ENCODE results near the gene CLRN1. TPM values are rescaled to one million over a fixed set of nuclear protein-coding genes. Genes with fewer than 3 reads are reported as not detected.

CLRN1 gene
- total RNA-seq, 2 experiments from 2014 or later: not detected

GRCh38 chr3:150925751-150926201 is 46.8 kb downstream of the CLRN1 start:
- no peak overlapping the region for H3K27ac ChIP-seq (ENCODE audit: low read depth, low read length, poor library complexity, severe bottlenecking)
- peak overlapping the region; percentile 59; the same call in 1 of the 2 replicates for H3K4me2 ChIP-seq (ENCODE audit: low read length)
- H4K20me1 ChIP-seq (ENCODE audit: insufficient read depth, low read length): no peaks in the 10 kb centered on the region
- H2AFZ ChIP-seq (ENCODE audit: low read length): no peak overlapping the region; the same call in 1 of the 2 replicates
- peak; percentile 47 for DNase-seq (ENCODE audit: low spot score)
- ChIA-PET POLR2A (interaction anchor here (0.8 kb wide), 1 partner anchor 219 kb away, joined by 3 read pairs; no protein-coding TSS in a partner anchor), CTCF (ENCODE audit: unreplicated experiment) (no interaction called here)
- intact Hi-C loops (cut with micrococcal nuclease; ENCODE audit: unreplicated experiment): loop anchor here (1.0 to 5.0 kb wide), 2 partner anchors 157 to 221 kb away; no protein-coding TSS in a partner anchor
- TF ChIP-seq EZH2phosphoT487 (IDR thresholded peaks at IDR 0.05; ENCODE audit: borderline replicate concordance, low read depth, low read length) (no peak), CTCF (conservative IDR thresholded peaks at IDR 0.05; ENCODE audit: low read length) (peak; percentile 81)
- no TSS peak for BruUV-seq (replicated peaks)
- no peaks in the 10 kb centered on the region for H3K9me2 ChIP-seq (ENCODE audit: insufficient read depth, low read length)
- no peaks in the 10 kb centered on the region for H3K36me3 ChIP-seq (ENCODE audit: insufficient read depth, low read length)
- H3K4me1 ChIP-seq (ENCODE audit: insufficient read depth, low read length, poor library complexity, severe bottlenecking): no peaks in the 10 kb centered on the region
- H3K79me2 ChIP-seq (ENCODE audit: insufficient read depth, low read depth, low read length): no peaks in the 10 kb centered on the region
- no peak overlapping the region for H3K4me3 ChIP-seq (ENCODE audit: low read depth, low read length, poor library complexity, severe bottlenecking)
- H3K9me3 ChIP-seq (ENCODE audit: low read length): no peaks in the 10 kb centered on the region

- Histone ChIP-seq H3K9me3 (ENCODE audit: low read length) (no peaks in the 10 kb centered on the region), H3K36me3 (ENCODE audit: insufficient read depth, low read length) (no peaks in the 10 kb centered on the region), H3K4me3 (ENCODE audit: low read depth, low read length, poor library complexity, severe bottlenecking) (no peak overlapping the region), H3K9me2 (ENCODE audit: insufficient read depth, low read length) (no peaks in the 10 kb centered on the region), H2AFZ (ENCODE audit: low read length) (no peak overlapping the region), H3K79me2 (ENCODE audit: insufficient read depth, low read depth, low read length) (no peaks in the 10 kb centered on the region), H3K27ac (ENCODE audit: low read depth, low read length, poor library complexity, severe bottlenecking) (no peak overlapping the region), H3K4me1 (ENCODE audit: insufficient read depth, low read length, poor library complexity, severe bottlenecking) (no peaks in the 10 kb centered on the region), H3K4me2 (ENCODE audit: low read length) (no peak overlapping the region), H4K20me1 (ENCODE audit: insufficient read depth, low read length) (no peaks in the 10 kb centered on the region)
- no peak for DNase-seq (ENCODE audit: low spot score)
- ChIA-PET CTCF (ENCODE audit: unreplicated experiment) (no interaction called here), POLR2A (no interaction called here)
- BruUV-seq (replicated peaks): no TSS peak
- TF ChIP-seq CTCF (conservative IDR thresholded peaks at IDR 0.05; ENCODE audit: low read length) (no peak), EZH2phosphoT487 (IDR thresholded peaks at IDR 0.05; ENCODE audit: borderline replicate concordance, low read depth, low read length) (no peak)
- intact Hi-C loops (cut with micrococcal nuclease; ENCODE audit: unreplicated experiment): no loop called here
These were observed 49.9 kb downstream of the CLRN1 start for GRCh38 chr3:150922611-150923010.

- no TSS peak for BruUV-seq (replicated peaks)
- H3K9me3 ChIP-seq (ENCODE audit: low read length): no peaks in the 10 kb centered on the region
- no peaks in the 10 kb centered on the region for H3K36me3 ChIP-seq (ENCODE audit: insufficient read depth, low read length)
- intact Hi-C loops (cut with micrococcal nuclease; ENCODE audit: unreplicated experiment): no loop called here
- no peaks in the 10 kb centered on the region for H4K20me1 ChIP-seq (ENCODE audit: insufficient read depth, low read length)
- TF ChIP-seq CTCF (conservative IDR thresholded peaks at IDR 0.05; ENCODE audit: low read length) (no peak), EZH2phosphoT487 (IDR thresholded peaks at IDR 0.05; ENCODE audit: borderline replicate concordance, low read depth, low read length) (no peak)
- no peak for DNase-seq (ENCODE audit: low spot score)
- CTCF ChIA-PET (ENCODE audit: unreplicated experiment): no interaction called here
- no peak overlapping the region for H3K27ac ChIP-seq (ENCODE audit: low read depth, low read length, poor library complexity, severe bottlenecking)
- no peaks in the 10 kb centered on the region for H3K4me1 ChIP-seq (ENCODE audit: insufficient read depth, low read length, poor library complexity, severe bottlenecking)
- H2AFZ ChIP-seq (ENCODE audit: low read length): no peak overlapping the region
- POLR2A ChIA-PET: no interaction called here
- H3K9me2 ChIP-seq (ENCODE audit: insufficient read depth, low read length): no peaks in the 10 kb centered on the region
- no peaks in the 10 kb centered on the region for H3K79me2 ChIP-seq (ENCODE audit: insufficient read depth, low read depth, low read length)
- no peak overlapping the region for H3K4me2 ChIP-seq (ENCODE audit: low read length)
- no peak overlapping the region for H3K4me3 ChIP-seq (ENCODE audit: low read depth, low read length, poor library complexity, severe bottlenecking)
These were observed 51.3 kb downstream of the CLRN1 start for GRCh38 chr3:150921209-150921608.
